ENCODE results near the gene ERICH6B.

GRCh38 chr13:45554604-45555109 is 60.9 kb downstream of the ERICH6B start:
- TF ChIP-seq EZH2 (IDR thresholded peaks at IDR 0.05) (no peak), POLR2AphosphoS5 (IDR thresholded peaks at IDR 0.05; ENCODE audit: borderline replicate concordance, low read depth, low read length) (no peak), FOXP2 (optimal IDR thresholded peaks at IDR 0.05; ENCODE audit: control extremely low read depth, extremely low read length, insufficient read depth) (no peak)
